ENCODE measurements around the gene MAP2.

DNA sequence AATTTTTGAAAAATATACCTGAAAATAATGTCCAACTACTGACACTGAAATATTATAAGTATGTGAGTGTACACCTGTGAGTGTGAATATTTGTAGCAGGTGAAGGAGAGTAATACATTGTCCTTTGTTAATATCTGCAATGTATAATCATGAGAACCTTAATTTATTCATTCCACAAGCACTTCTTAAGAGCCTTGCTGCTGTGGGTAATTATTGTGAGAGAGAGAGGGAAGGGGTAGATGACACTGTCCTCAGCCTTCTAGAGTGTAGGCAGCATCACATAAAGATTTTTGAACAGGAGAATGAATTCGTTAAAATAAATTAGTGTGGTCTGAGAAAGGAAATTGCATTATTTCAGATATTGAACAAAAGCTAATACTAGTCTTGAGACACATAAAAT is 157.2 kb downstream of the MAP2 start:
- TF ChIP-seq EZH2 (IDR thresholded peaks at IDR 0.05; ENCODE audit: low read length), result no peak
- TF ChIP-seq, protein P1, sequence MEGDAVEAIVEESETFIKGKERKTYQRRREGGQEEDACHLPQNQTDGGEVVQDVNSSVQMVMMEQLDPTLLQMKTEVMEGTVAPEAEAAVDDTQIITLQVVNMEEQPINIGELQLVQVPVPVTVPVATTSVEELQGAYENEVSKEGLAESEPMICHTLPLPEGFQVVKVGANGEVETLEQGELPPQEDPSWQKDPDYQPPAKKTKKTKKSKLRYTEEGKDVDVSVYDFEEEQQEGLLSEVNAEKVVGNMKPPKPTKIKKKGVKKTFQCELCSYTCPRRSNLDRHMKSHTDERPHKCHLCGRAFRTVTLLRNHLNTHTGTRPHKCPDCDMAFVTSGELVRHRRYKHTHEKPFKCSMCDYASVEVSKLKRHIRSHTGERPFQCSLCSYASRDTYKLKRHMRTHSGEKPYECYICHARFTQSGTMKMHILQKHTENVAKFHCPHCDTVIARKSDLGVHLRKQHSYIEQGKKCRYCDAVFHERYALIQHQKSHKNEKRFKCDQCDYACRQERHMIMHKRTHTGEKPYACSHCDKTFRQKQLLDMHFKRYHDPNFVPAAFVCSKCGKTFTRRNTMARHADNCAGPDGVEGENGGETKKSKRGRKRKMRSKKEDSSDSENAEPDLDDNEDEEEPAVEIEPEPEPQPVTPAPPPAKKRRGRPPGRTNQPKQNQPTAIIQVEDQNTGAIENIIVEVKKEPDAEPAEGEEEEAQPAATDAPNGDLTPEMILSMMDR (optimal IDR thresholded peaks at IDR 0.05 in 1 of 3, IDR thresholded peaks at IDR 0.05 in 1 of 3, conservative IDR thresholded peaks at IDR 0.05 in 1 of 3; ENCODE audit: extremely low read depth in 1 of 3, insufficient read depth in 2 of 3, low read length in 3 of 3), result no peak
